ENCODE results near the gene OPRM1.

GRCh38 chr6:154122195-154122925 is 83.3 kb downstream of the OPRM1 start:
- TF ChIP-seq CTCF (IDR thresholded peaks at IDR 0.05; ENCODE audit: insufficient read depth, low read length) (no peak), POLR2AphosphoS5 (IDR thresholded peaks at IDR 0.05; ENCODE audit: low read depth) (no peak), GABPA (IDR thresholded peaks at IDR 0.05; ENCODE audit: low read depth) (no peak)
- TF ChIP-seq, protein P1, sequence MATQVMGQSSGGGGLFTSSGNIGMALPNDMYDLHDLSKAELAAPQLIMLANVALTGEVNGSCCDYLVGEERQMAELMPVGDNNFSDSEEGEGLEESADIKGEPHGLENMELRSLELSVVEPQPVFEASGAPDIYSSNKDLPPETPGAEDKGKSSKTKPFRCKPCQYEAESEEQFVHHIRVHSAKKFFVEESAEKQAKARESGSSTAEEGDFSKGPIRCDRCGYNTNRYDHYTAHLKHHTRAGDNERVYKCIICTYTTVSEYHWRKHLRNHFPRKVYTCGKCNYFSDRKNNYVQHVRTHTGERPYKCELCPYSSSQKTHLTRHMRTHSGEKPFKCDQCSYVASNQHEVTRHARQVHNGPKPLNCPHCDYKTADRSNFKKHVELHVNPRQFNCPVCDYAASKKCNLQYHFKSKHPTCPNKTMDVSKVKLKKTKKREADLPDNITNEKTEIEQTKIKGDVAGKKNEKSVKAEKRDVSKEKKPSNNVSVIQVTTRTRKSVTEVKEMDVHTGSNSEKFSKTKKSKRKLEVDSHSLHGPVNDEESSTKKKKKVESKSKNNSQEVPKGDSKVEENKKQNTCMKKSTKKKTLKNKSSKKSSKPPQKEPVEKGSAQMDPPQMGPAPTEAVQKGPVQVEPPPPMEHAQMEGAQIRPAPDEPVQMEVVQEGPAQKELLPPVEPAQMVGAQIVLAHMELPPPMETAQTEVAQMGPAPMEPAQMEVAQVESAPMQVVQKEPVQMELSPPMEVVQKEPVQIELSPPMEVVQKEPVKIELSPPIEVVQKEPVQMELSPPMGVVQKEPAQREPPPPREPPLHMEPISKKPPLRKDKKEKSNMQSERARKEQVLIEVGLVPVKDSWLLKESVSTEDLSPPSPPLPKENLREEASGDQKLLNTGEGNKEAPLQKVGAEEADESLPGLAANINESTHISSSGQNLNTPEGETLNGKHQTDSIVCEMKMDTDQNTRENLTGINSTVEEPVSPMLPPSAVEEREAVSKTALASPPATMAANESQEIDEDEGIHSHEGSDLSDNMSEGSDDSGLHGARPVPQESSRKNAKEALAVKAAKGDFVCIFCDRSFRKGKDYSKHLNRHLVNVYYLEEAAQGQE (IDR thresholded peaks at IDR 0.05; ENCODE audit: insufficient replicate concordance, low read depth): no peak

All from HL-60 (cell line).